GM23248 (cell line): ENCODE data around the gene SDK2. TPM values are rescaled to one million over a fixed set of nuclear protein-coding genes. Genes with fewer than 3 reads are reported as not detected.
"Not testable (repeated sequence)": the region's sequence is repeated elsewhere in the genome, so short reads cannot be mapped to it uniquely, and the experiment has no call there.

Experiments
- DNase-seq: peaks from one replicate; pipeline ENCODE4 v3.0.0-alpha.2; 2015
- H2AFZ ChIP-seq: fragments of 200-600 bp; sonication (generic); 2 replicates; pipeline ENCODE4 v1.6.1; 2016; ENCODE audit warnings: antibody characterized with exemption
- H3F3A ChIP-seq: fragments of 200-600 bp; sonication (generic); 2 replicates; pipeline ENCODE4 v1.6.1; 2016; ENCODE audit warnings: mild to moderate bottlenecking, antibody characterized with exemption, mixed run types; ENCODE audit not compliant: insufficient read depth
- H3K27ac ChIP-seq: fragments of 200-600 bp; sonication (generic); 2 replicates; pipeline ENCODE4 v1.5.1; 2016; ENCODE audit warnings: mild to moderate bottlenecking
- H3K27me3 ChIP-seq: fragments of 200-600 bp; sonication (generic); replicated peaks from 2 replicates; pipeline ENCODE4 v1.6.1; 2016; ENCODE audit warnings: mild to moderate bottlenecking; ENCODE audit not compliant: insufficient read depth
- H3K36me3 ChIP-seq: fragments of 200-600 bp; sonication (generic); 2 replicates; pipeline ENCODE4 v1.6.1; 2016; ENCODE audit warnings: low read depth, mild to moderate bottlenecking
- H3K4me1 ChIP-seq: fragments of 200-600 bp; sonication (generic); 2 replicates; pipeline ENCODE4 v1.6.1; 2016; ENCODE audit warnings: mild to moderate bottlenecking; ENCODE audit not compliant: insufficient read depth
- H3K4me2 ChIP-seq: fragments of 200-600 bp; sonication (generic); one replicate; pipeline ENCODE4 v1.6.1; 2016; ENCODE audit warnings: mild to moderate bottlenecking; ENCODE audit not compliant: unreplicated experiment
- H3K4me3 ChIP-seq: fragments of 200-600 bp; sonication (generic); 2 replicates; pipeline ENCODE4 v1.5.1; 2016; ENCODE audit warnings: mild to moderate bottlenecking
- H3K79me2 ChIP-seq: fragments of 200-600 bp; sonication (generic); 2 replicates; pipeline ENCODE4 v1.6.1; 2016; ENCODE audit warnings: mild to moderate bottlenecking; ENCODE audit not compliant: insufficient read depth
- H3K9ac ChIP-seq: fragments of 200-600 bp; sonication (generic); 2 replicates; pipeline ENCODE4 v1.6.1; 2016; ENCODE audit warnings: mild to moderate bottlenecking
- H3K9me2 ChIP-seq: fragments of 200-600 bp; sonication (generic); 2 replicates; pipeline ENCODE4 v1.6.1; 2016; ENCODE audit warnings: mixed run types, mild to moderate bottlenecking, moderate library complexity; ENCODE audit not compliant: insufficient read depth
- H3K9me3 ChIP-seq: fragments of 200-600 bp; sonication (generic); one replicate; pipeline ENCODE4 v1.6.1; 2017; ENCODE audit warnings: low read depth
- H4K20me1 ChIP-seq: fragments of 200-600 bp; sonication (generic); 2 replicates; pipeline ENCODE4 v1.6.0; 2016; ENCODE audit not compliant: insufficient read depth
- EZH2 ChIP-seq: fragments of 200-600 bp; sonication (generic); IDR thresholded peaks from 2 replicates; pipeline ENCODE4 v1.6.1; 2018; ENCODE audit warnings: antibody characterized with exemption, mild to moderate bottlenecking; ENCODE audit not compliant: insufficient read depth, poor library complexity, severe bottlenecking
- EZH2phosphoT487 ChIP-seq: fragments of 200-600 bp; sonication (generic); IDR thresholded peaks from 2 replicates; pipeline ENCODE4 v1.6.1; 2018; ENCODE audit warnings: antibody characterized with exemption, moderate library complexity, mild to moderate bottlenecking, low read depth; ENCODE audit not compliant: insufficient read depth
- WGBS, 2 experiments: methylation state at CpG; one replicate each; pipeline ENCODE4 v1.1.6; 2015 to 2017; ENCODE audit warnings: low lambda C conversion rate in 2 of 2, low coverage in 1 of 2; ENCODE audit errors: missing lambda C conversion rate in 2 of 2; 5-methylcytosine and 5-hydroxymethylcytosine counted together
- in situ Hi-C: fragments of 300-500 bp; cut with MboI; formaldehyde crosslinking; loops from 2 replicates; pipeline ENCODE4 v1.15.0; 2020
- polyA plus RNA-seq: library from polyadenylated mRNA; unstranded; fragments of >200 nt; fragmentation: Nextera tagmentation; extraction: Ambion mirVana; gene quantifications from 2 replicates; pipeline ENCODE4 v1.2.1, GENCODE V29; 2016
- total RNA-seq: library from RNA; depleted of rRNA; stranded (reverse); fragments of >200 nt; shearing (Covaris generic); gene quantifications from 2 replicates; pipeline ENCODE4 v1.2.3, GENCODE V29; 2014

SDK2 gene
- total and polyA plus RNA-seq, 2 experiments from 2014 or later = under 0.01 to 0.03 TPM

DNA sequence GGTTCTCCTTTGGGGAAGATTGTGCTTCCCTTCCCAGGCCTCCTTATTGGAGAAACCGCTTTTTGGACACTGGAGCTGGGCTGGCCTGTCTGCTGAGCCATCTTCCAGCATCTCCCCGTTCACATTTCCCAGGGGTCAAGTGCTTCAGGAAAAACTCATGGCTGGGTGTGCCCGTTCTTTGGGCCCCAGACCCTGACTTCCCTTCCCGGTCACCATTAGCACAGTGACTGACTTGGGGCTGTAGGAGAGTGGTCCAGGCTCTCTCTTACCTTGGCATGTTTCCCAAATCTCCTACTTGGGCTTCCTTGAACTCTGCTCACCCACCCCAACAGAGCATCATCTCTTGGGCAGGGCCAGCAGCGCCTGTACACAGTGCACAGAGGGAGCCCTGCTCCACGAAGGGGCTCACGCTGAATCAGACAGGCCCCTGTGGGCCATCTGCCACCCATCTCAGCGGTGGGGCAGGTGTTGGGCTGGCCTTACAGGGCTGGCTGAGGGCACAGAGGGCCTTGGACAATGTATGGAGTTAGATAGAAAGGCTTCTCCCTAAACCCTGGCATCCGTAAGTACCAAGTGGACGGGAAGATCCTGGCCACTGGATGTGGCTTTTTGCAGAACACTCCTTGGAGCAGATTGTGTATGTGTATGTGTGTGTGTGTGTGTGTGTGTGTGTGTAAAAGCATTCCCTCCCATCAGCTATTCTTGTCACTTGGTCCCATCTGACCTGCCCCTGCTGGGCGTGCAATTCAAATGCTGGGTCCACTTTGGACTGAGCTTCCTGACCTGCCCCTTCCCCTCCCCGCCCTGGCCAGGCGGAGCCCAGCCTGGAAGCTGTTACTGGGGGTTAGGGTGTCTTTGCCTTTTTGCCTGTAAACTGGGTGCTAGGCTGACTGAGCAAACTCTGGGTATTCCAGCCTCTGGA is 307.6 kb downstream of the SDK2 start:
- Histone ChIP-seq H3K4me2 (no peak overlapping the region), H3K9ac (no peak overlapping the region), H3F3A (peaks cover 22% of the 10 kb centered on the region), H3K27ac (no peak overlapping the region), H2AFZ (no peak overlapping the region), H3K36me3 (no peaks in the 10 kb centered on the region), H3K27me3 (no peaks in the 10 kb centered on the region), H3K9me2 (no peaks in the 10 kb centered on the region), H3K79me2 (no peaks in the 10 kb centered on the region), H3K4me1 (peaks cover 28% of the 10 kb centered on the region), H3K9me3 (no peaks in the 10 kb centered on the region), H4K20me1 (no peaks in the 10 kb centered on the region), H3K4me3 (no peak overlapping the region)
- WGBS, 2 experiments = 86 to 87% methylated on average over 13 of the region's 13 CpGs
- no peak for DNase-seq
- TF ChIP-seq EZH2 = no peak
- TF ChIP-seq EZH2phosphoT487 = no peak
- in situ Hi-C loops = no loop called here

DNA sequence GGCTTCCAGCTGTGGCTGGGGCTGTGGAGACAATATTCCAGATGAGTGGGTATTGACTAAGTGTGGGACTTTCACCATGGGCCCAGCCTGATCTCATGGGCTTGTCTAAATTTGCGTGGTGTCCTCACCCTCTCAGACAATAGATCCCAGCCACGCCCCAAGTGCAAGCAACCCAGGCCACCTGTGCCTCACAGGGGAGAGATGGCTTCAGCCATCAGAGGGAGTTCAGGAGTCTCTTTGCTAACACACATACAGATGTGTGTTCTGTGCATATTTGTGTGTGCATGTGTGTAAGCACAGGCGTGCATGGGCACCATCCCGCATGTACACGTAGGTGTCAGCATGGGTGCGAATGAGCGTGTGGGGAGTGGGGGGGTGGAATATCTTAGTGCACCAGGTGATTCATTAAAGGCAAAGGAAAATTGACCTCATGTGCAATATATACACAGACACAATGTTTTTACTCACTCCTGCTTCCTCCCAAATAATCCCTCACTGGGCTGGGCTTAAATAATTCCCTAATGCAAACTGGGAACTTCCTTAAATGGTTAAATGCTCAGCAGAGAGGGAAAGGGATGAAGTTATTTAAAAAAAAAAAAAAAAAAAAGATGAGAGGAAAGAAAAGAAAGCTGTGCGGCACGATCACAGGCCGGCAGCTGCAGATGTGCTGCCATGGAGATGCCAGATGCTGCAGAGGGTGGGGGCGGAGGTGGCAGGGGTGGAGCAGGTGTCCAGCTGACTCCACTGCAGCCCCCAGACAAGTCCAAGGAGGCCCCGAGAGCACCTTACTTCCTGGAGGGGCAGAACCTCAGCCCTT is 308.4 kb downstream of the SDK2 start:
- Histone ChIP-seq H3K9me2 (no peaks in the 10 kb centered on the region), H3K9ac (no peak overlapping the region), H3K9me3 (no peaks in the 10 kb centered on the region), H3K4me3 (no peak overlapping the region), H3F3A (peaks cover 17% of the 10 kb centered on the region), H3K36me3 (no peaks in the 10 kb centered on the region), H3K4me1 (peaks cover 25% of the 10 kb centered on the region), H3K27ac (no peak overlapping the region), H2AFZ (no peak overlapping the region), H3K27me3 (no peaks in the 10 kb centered on the region), H3K4me2 (no peak overlapping the region), H3K79me2 (no peaks in the 10 kb centered on the region), H4K20me1 (no peaks in the 10 kb centered on the region)
- in situ Hi-C loops = no loop called here
- WGBS, 2 experiments = 92 to 93% methylated on average over 8 to 12 of the region's 12 CpGs
- no peak for TF ChIP-seq EZH2
- TF ChIP-seq EZH2phosphoT487 = no peak
- no peak for DNase-seq

DNA sequence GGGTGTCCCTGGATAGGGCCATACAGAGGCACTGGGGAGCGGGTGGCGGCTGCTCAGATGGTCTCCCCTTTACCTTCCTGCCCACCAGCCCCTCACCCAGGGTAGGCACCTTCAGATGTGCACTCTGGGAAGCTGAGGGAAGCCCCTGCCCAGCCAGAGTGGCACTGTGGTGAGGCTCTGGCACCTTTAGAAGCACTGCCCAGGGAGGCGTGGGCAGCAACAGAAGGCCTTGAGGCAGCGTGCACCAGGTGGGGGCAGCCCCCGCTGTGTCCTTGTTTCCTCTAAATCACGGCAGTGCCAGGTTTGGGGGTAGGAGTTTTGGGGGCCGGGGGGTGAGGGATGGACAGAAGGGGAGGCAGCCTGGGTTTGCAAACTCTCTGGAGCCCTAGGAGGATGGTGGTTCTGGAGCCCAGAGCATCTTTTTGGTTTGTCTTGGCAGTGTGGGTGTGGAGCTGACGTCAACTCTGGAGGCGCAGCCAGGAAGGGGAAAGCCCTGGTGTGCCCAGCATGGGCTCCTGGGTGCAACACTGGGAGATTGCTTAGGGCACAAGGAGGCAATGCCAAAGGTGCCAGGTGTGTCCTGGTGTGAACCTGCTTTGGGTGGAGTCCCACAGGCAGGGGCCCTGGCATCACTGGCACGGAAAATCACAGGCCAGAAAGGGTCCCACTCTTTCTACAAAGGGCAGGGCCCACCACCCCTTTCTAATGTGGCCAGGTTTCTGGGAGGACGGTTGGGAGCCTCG is 309.3 kb downstream of the SDK2 start:
- no peak for DNase-seq
- Histone ChIP-seq H2AFZ (no peak overlapping the region), H3K27me3 (no peaks in the 10 kb centered on the region), H3K9me2 (no peaks in the 10 kb centered on the region), H3K27ac (no peak overlapping the region), H3K9me3 (no peaks in the 10 kb centered on the region), H3K9ac (no peak overlapping the region), H4K20me1 (no peaks in the 10 kb centered on the region), H3K4me3 (no peak overlapping the region), H3K4me2 (no peak overlapping the region), H3K4me1 (peaks cover 20% of the 10 kb centered on the region), H3F3A (peaks cover 14% of the 10 kb centered on the region), H3K36me3 (no peaks in the 10 kb centered on the region), H3K79me2 (no peaks in the 10 kb centered on the region)
- in situ Hi-C loops = no loop called here
- 76% methylated on average over 12 of the region's 12 CpGs for WGBS, 2 experiments
- TF ChIP-seq EZH2phosphoT487 (no peak), EZH2 (no peak)

DNA sequence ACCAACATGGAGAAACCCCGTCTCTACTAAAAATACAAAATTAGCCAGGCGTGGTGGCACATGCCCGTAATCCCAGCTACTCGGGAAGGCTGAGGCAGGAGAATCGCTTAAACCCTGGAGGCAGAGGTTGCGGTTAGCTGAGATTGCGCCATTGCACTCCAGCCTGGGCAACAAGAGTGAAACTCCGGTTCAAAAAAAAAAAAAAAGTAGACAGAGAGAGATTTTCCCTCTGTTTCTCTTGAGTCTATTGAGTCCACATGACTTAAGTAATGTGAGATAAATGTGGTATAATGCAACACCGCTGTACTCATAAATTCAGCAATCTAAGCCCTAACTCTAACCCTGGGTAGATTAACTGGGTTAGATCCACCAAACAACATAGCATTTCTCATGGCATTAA is 310.8 kb downstream of the SDK2 start:
- H3K36me3 ChIP-seq, H3K27me3 ChIP-seq, H3F3A ChIP-seq, H3K9me2 ChIP-seq, H3K9me3 ChIP-seq, H3K79me2 ChIP-seq, in situ Hi-C loops, H3K4me3 ChIP-seq, H4K20me1 ChIP-seq: not testable (repeated sequence)
- H2AFZ ChIP-seq = peak overlapping the region; percentile 22; the same call in 1 of the 2 replicates
- H3K27ac ChIP-seq = peak overlapping the region; percentile 56
- peaks cover 13% of the 10 kb centered on the region for H3K4me1 ChIP-seq
- 6 to 11% methylated on average over 9 of the region's 9 CpGs for WGBS, 2 experiments
- H3K4me2 ChIP-seq = peak overlapping the region; percentile 69
- H3K9ac ChIP-seq = peak overlapping the region; percentile 38; the same call in 1 of the 2 replicates
- DNase-seq = peak; percentile 70
